H9 (cell line): Measurements from ENCODE around the gene LRP1. TPM values are rescaled to one million over a fixed set of nuclear protein-coding genes. Genes with fewer than 3 reads are reported as not detected.

Experiments used
- DNase-seq: peaks from one replicate; pipeline ENCODE4 v3.0.0-alpha.2; 2017
- H2AFZ ChIP-seq: one replicate; pipeline ENCODE4 v1.6.1; 2013; ENCODE audit warnings: mild to moderate bottlenecking, low read length, control low read depth, moderate library complexity
- H2AK5ac ChIP-seq: 2 replicates; pipeline ENCODE4 v1.6.1; 2013; ENCODE audit warnings: low read length, control low read depth, mixed read lengths; ENCODE audit not compliant: insufficient read length
- H2BK120ac ChIP-seq: one replicate; pipeline ENCODE4 v1.6.1; 2013; ENCODE audit warnings: low read depth, mild to moderate bottlenecking, low read length, control low read depth, inconsistent platforms; ENCODE audit not compliant: poor library complexity, severe bottlenecking
- H2BK12ac ChIP-seq: 2 replicates; pipeline ENCODE4 v1.6.1; 2013; ENCODE audit warnings: low read length, control low read depth, mixed read lengths, low read depth; ENCODE audit not compliant: insufficient read length
- H2BK15ac ChIP-seq: 2 replicates; pipeline ENCODE4 v1.6.1; 2013; ENCODE audit warnings: low read depth, low read length, control low read depth
- H2BK20ac ChIP-seq: one replicate; pipeline ENCODE4 v1.6.1; 2013; ENCODE audit warnings: low read depth, mild to moderate bottlenecking, low read length, control low read depth, inconsistent platforms; ENCODE audit not compliant: poor library complexity, severe bottlenecking
- H2BK5ac ChIP-seq: 2 replicates; pipeline ENCODE4 v1.6.1; 2013; ENCODE audit warnings: low read length, control low read depth, mixed read lengths; ENCODE audit not compliant: insufficient read length
- H3K14ac ChIP-seq: 2 replicates; pipeline ENCODE4 v1.6.1; 2013; ENCODE audit warnings: low read length, control low read depth; ENCODE audit not compliant: insufficient read depth
- H3K18ac ChIP-seq: 2 replicates; pipeline ENCODE4 v1.6.1; 2013; ENCODE audit warnings: low read depth, mild to moderate bottlenecking, mixed read lengths, low read length, control low read depth; ENCODE audit not compliant: insufficient read length
- H3K23ac ChIP-seq: 2 replicates; pipeline ENCODE4 v1.6.1; 2013; ENCODE audit warnings: low read length, control low read depth, mixed read lengths, low read depth; ENCODE audit not compliant: insufficient read length
- H3K23me2 ChIP-seq: 2 replicates; pipeline ENCODE4 v1.6.1; 2013; ENCODE audit warnings: low read depth, mild to moderate bottlenecking, mixed read lengths, low read length, control low read depth; ENCODE audit not compliant: insufficient read length, poor library complexity, severe bottlenecking
- H3K27ac ChIP-seq: 2 replicates; pipeline ENCODE4 v1.5.1; 2013; ENCODE audit warnings: low read length, control low read depth, mixed read lengths, low read depth; ENCODE audit not compliant: insufficient read length
- H3K27me3 ChIP-seq: 2 replicates; pipeline ENCODE4 v1.6.1; 2013; ENCODE audit warnings: low read length, control low read depth, inconsistent platforms; ENCODE audit not compliant: insufficient read depth
- H3K4ac ChIP-seq: 2 replicates; pipeline ENCODE4 v1.6.1; 2013; ENCODE audit warnings: low read depth, mild to moderate bottlenecking, control low read depth, inconsistent platforms, low read length, moderate library complexity
- H3K4me1 ChIP-seq: 2 replicates; pipeline ENCODE4 v1.6.1; 2013; ENCODE audit warnings: low read length, control low read depth, inconsistent platforms; ENCODE audit not compliant: insufficient read depth
- H3K4me2 ChIP-seq: 2 replicates; pipeline ENCODE4 v1.6.1; 2013; ENCODE audit warnings: low read length, control low read depth, mixed read lengths; ENCODE audit not compliant: insufficient read length, insufficient read depth
- H3K56ac ChIP-seq: 2 replicates; pipeline ENCODE4 v1.6.1; 2013; ENCODE audit warnings: low read depth, mild to moderate bottlenecking, mixed read lengths, low read length, control low read depth; ENCODE audit not compliant: insufficient read length
- H3K79me1 ChIP-seq: 2 replicates; pipeline ENCODE4 v1.6.1; 2013; ENCODE audit warnings: low read depth, mild to moderate bottlenecking, moderate library complexity, low read length, control low read depth, inconsistent platforms; ENCODE audit not compliant: insufficient read depth, poor library complexity, severe bottlenecking
- H3K79me2 ChIP-seq: 2 replicates; pipeline ENCODE4 v1.6.1; 2013; ENCODE audit warnings: low read length, control low read depth, inconsistent platforms; ENCODE audit not compliant: insufficient read depth
- H3K9ac ChIP-seq: 2 replicates; pipeline ENCODE4 v1.6.1; 2013; ENCODE audit warnings: low read length, control low read depth, mixed read lengths; ENCODE audit not compliant: insufficient read length; ENCODE audit errors: extremely low read depth
- H3K9me3 ChIP-seq: one replicate; pipeline ENCODE4 v1.6.1; 2013; ENCODE audit warnings: low read depth, low read length, inconsistent platforms; ENCODE audit not compliant: control insufficient read depth
- H3T11ph ChIP-seq: one replicate; pipeline ENCODE4 v1.6.1; 2013; ENCODE audit warnings: mild to moderate bottlenecking, low read length, control low read depth, inconsistent platforms
- H4K20me1 ChIP-seq: one replicate; pipeline ENCODE4 v1.6.1; 2013; ENCODE audit not compliant: control insufficient read depth, insufficient read length, insufficient read depth
- H4K5ac ChIP-seq: 2 replicates; pipeline ENCODE4 v1.6.1; 2013; ENCODE audit warnings: low read depth, mild to moderate bottlenecking, mixed read lengths, low read length, control low read depth; ENCODE audit not compliant: insufficient read length
- H4K8ac ChIP-seq: replicated peaks from 2 replicates; pipeline ENCODE4 v1.6.1; 2013; ENCODE audit warnings: low read length, control low read depth, mixed read lengths, low read depth; ENCODE audit not compliant: insufficient read length
- H4K91ac ChIP-seq: 2 replicates; pipeline ENCODE4 v1.6.1; 2013; ENCODE audit warnings: low read depth, mild to moderate bottlenecking, moderate library complexity, mixed read lengths, low read length, control low read depth; ENCODE audit not compliant: insufficient read length
- H3K27ac Mint-ChIP-seq, 3 experiments: 2 replicates in 2 of 3; 3 replicates in 1 of 3; pipeline ENCODE4 v1.8.0; 2020 to 2021; ENCODE audit warnings: mixed read lengths in 3 of 3, mild to moderate bottlenecking in 1 of 3, moderate library complexity in 1 of 3
- H3K27me3 Mint-ChIP-seq: 2 replicates; pipeline ENCODE4 v1.8.0; 2021; ENCODE audit warnings: low read depth, mild to moderate bottlenecking, moderate library complexity, mixed read lengths
- H3K36me3 Mint-ChIP-seq, 3 experiments: 2 replicates in 2 of 3; 3 replicates in 1 of 3; pipeline ENCODE4 v1.8.0; 2020 to 2021; ENCODE audit warnings: low read depth in 3 of 3, mixed read lengths in 3 of 3; ENCODE audit not compliant: insufficient read depth in 1 of 3
- H3K4me1 Mint-ChIP-seq, 2 experiments: 2 replicates each; pipeline ENCODE4 v1.8.0; 2020; ENCODE audit warnings: mixed read lengths in 2 of 2
- H3K4me3 Mint-ChIP-seq, 2 experiments: 2 replicates in 1 of 2; 3 replicates in 1 of 2; pipeline ENCODE4 v1.8.0; 2020 to 2021; ENCODE audit warnings: mild to moderate bottlenecking in 2 of 2, mixed read lengths in 2 of 2, moderate library complexity in 1 of 2
- H3K9me3 Mint-ChIP-seq, 2 experiments: 2 replicates in 1 of 2; 3 replicates in 1 of 2; pipeline ENCODE4 v1.8.0; 2020; ENCODE audit warnings: mild to moderate bottlenecking in 2 of 2, mixed read lengths in 2 of 2, moderate library complexity in 1 of 2
- CTCF ChIP-seq: fragments of 200-600 bp; sonication (generic); conservative IDR thresholded peaks from 3 replicates; pipeline ENCODE4 v1.8.0; 2021; ENCODE audit warnings: antibody characterized with exemption, mild to moderate bottlenecking
- WGBS: extraction: QIAGEN DNeasy Blood & Tissue Kit; methylation state at CpG from one replicate; pipeline ENCODE4 v1.1.7; 2013; ENCODE audit warnings: missing lambda C conversion rate, low lambda C conversion rate, mixed read lengths; ENCODE audit not compliant: insufficient read length; ENCODE audit errors: extremely low coverage; 5-methylcytosine and 5-hydroxymethylcytosine counted together
- total RNA-seq: library from RNA; stranded (reverse); gene quantifications from 2 replicates; pipeline ENCODE4 v1.2.1, GENCODE V29; 2021

Gene LRP1
- total RNA-seq, 1 experiment from 2014 or later = 115 TPM

- Histone ChIP-seq H2AK5ac (no peak overlapping the region), H3K4me2 (no peak overlapping the region), H4K5ac (no peak overlapping the region), H2BK20ac (no peak overlapping the region), H2AFZ (no peak overlapping the region), H4K20me1 (no peaks in the 10 kb centered on the region), H3T11ph (no peak overlapping the region), H3K79me1 (no peaks in the 10 kb centered on the region), H3K4ac (no peak overlapping the region), H3K9ac (no peak overlapping the region), H4K8ac (no peak overlapping the region), H3K27me3 (no peaks in the 10 kb centered on the region), H3K9me3 (no peaks in the 10 kb centered on the region), H3K23ac (no peak overlapping the region), H3K27ac (no peak overlapping the region), H3K18ac (no peak overlapping the region), H2BK15ac (no peak overlapping the region), H2BK5ac (no peak overlapping the region), H3K79me2 (no peaks in the 10 kb centered on the region), H2BK120ac (no peak overlapping the region), H2BK12ac (no peak overlapping the region), H4K91ac (no peak overlapping the region), H3K23me2 (no peaks in the 10 kb centered on the region), H3K14ac (no peak overlapping the region), H3K4me1 (no peaks in the 10 kb centered on the region), H3K56ac (no peak overlapping the region)
- no peak for TF ChIP-seq CTCF
- Mint-ChIP-seq H3K4me3 (no peak overlapping the region), H3K4me1 (no peaks in the 10 kb centered on the region), H3K36me3 (peaks cover 57 to 98% (median 97%) of the 10 kb centered on the region in 3 experiments), H3K27ac (no peak overlapping the region), H3K27me3 (no peaks in the 10 kb centered on the region), H3K9me3 (no peaks in the 10 kb centered on the region)
- no peak for DNase-seq
- WGBS = no CpG with 5 or more reads among the region's 15 CpGs
These were observed 70.9 kb downstream of the LRP1 start for GRCh38 chr12:57199191-57199590.
